Right hindlimb (tissue), 1 donor: Measurements from ENCODE around the gene SLC37A1.
"Not testable (repeated sequence)": the region's sequence is repeated elsewhere in the genome, so short reads cannot be mapped to it uniquely, and the experiment has no call there.

ENCODE experiments used
- DNase-seq: peaks from one replicate; pipeline ENCODE4 v3.0.0-alpha.2; 2018

Gene SLC37A1

DNA sequence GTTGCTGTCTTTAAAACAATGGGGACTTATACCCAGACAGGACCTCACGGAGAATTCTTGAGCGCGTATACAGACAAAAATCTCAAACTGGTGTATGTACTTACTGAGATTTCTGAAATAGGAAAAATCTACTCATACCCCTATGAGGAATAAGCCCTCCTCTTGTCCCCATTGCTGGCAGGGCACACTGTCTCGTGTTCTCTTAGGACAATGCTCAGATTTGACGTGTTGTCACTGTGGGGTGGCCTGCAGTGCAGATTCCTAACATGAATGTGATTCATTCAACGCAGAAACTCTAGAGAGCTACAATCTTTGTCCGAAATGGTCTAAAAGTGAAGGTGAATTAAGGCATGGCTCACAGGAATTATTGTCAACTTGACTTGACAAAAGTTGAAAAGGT, 108.6 kb downstream of the SLC37A1 start:
- no peak for DNase-seq

GRCh38 chr21:42623694-42624093, 110.0 kb downstream of the SLC37A1 start:
- DNase-seq = no peak

DNA sequence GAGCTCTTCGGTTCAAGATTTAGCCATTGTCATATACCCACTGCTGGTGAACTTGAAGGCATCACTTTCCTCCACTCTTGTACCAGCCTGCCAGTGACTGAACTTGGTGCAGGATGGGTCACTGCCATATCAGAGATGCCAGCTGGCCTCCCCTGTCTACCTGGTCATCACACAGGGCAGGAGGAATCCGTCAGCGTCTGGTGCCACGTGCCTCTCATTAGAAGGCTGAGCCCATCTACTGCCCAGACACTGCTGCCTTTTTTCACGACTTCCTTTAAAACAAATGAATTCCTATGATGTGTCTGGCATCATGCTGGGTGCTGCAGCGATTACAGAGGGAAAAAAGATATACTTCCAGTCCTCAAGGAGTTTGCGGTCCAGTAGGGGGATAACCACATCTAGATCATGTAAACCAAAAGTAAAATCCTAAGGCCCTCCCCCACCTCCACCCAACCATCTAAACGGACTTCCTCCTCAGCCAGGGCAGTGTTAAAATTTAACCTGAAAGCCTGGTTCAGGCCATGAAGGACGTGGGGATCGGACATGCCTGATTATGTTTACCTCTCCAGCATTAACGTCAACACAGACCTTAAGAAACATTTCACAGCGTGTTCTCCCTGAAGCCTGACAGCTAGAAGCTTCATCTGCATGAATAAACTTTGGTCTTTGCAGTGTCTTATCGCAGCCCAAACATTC, 110.6 kb downstream of the SLC37A1 start:
- DNase-seq = no peak

- DNase-seq = no peak
Observed at GRCh38 chr21:42624936-42625335, 111.3 kb downstream of the SLC37A1 start.

DNA sequence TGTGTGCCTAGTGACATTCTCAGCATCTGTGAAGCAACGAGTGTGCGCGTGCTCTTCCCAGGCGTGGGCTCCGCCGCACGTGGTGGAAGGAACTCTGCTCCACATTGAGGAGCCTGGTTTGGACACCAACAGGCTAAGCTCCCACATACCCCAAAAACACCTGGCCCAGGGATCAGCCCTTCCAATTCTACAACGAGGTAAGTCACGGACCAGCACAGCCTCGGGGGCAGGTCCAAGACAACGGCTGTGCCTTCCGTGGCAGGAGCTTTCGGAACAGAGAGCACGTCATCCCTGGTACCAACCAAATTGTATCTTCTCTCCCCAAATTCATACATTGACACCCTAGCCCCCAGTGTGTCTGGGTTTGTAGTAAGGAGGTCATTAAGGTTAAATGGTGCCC, 112.5 kb downstream of the SLC37A1 start:
- DNase-seq = no peak

- no peak for DNase-seq
Observed at GRCh38 chr21:42627527-42628289, 114.1 kb downstream of the SLC37A1 start.

DNA sequence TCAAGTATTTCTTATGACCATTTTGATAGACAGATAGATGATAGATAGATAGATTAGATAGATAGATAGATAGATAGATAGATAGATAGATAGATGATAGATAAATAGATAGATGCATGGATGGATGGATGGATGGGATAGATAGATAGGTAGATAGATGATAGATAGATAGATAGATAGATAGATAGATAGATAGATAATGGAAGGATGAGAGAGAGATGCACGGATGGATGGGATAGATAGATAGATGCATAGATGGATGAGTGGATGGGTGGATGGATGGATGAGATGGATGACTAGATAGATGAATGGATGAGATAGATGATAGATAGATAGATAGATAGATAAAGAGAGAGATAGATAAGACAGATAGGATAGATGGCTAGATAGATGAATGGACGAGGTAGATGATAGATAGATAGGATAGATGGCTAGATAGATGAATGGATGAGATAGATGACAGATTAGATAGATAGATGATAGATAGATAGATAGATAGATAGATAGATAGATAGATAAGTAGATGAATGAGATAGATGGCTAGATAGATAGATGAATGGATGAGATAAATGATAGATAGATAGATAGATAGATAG, 114.9 kb downstream of the SLC37A1 start:
- not testable (repeated sequence) for DNase-seq

GRCh38 chr21:42629933-42630589, 116.4 kb downstream of the SLC37A1 start:
- DNase-seq = no peak

GRCh38 chr21:42630626-42631025, 117.0 kb downstream of the SLC37A1 start:
- DNase-seq = no peak
